ENCODE results near the gene TMEM236.

Gene TMEM236

DNA sequence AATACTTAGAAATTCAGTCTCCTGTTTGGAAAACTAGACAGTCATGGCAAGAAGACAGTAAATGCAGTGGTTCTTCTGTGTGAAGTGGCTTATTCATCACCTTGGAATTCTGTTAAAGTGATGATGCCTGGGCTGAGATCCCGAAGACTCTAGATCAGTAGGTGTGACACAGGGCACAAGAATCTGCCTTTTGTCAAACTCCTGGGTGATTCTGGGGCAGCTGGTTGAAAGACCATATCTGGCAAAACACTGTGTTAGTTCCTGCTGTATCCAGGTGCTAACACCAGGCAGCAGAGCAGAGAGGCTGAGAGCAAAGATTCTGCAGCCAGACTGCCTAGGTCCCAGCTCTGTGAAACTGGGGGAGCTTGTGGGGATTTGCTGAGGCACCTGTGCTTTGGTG is 83.7 kb downstream of the TMEM236 start:
- peak; percentile 61 to 83 for DNase-seq

DNA sequence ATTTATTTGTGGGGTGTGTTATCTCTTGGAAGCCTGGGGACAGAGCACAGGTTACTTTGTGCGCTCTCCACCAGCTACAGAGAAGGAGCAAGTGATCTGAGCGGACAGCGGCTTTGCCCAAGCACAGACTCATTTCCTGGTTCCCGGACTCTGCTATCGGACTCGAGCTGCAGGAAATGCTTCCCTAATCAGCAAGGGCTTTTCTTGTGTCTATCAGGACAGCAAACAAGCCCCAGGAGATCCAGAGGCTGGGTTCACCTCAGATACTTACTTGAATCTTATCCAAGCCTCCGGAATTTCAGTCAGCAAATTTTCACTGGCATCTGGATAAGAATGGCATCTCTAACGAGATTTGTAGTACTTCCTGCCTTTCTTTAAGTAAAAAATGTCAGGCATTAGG is 84.9 kb downstream of the TMEM236 start:
- DNase-seq = peak; percentile 12 to 42

DNA sequence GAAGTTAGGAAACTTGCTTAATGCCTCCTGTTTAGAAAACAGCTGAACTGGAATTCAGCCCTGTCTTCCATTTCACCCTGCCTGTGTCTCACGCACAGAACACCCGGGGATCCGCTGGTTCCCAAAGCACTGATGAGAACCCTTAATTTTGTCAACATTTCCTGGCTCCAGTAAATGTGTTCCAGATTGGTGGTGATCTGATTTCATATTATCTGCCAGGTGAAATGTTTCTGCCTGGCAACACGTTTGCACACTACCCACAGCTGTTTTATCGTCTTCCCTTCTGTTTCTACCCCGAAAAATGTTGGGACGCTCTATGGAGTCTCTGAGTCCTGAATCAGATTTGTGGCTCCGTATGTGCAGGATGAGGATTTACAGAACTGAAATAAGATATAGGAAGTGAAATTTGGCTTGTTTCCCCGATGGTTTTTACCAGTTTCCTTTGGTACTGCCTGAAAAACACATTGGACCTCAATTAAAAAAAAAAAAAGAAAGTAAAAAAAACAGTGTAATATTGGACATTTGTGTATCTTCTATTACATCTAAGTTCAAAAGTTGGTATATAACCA is 86.2 kb downstream of the TMEM236 start:
- DNase-seq = no peak

DNA sequence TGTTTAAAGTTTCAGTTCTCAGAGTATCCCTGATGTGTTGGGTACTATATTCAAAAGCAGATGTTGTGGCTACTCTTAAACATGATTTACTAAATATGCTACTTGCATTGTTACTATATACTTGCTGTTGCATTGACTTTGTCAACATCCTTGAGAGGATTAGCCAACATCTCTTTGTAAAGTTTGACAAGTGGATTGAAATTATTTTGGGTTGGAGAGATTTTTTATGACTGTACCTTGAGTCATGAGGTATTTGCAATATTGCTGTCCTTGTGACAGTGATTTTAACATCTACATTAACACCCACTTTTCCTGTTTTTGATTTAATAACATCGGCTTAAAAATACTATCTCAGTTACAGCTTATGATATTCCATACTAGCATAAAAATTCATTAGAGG is 89.0 kb downstream of the TMEM236 start:
- DNase-seq = peak in 1 of 2 experiments; percentile 10

DNA sequence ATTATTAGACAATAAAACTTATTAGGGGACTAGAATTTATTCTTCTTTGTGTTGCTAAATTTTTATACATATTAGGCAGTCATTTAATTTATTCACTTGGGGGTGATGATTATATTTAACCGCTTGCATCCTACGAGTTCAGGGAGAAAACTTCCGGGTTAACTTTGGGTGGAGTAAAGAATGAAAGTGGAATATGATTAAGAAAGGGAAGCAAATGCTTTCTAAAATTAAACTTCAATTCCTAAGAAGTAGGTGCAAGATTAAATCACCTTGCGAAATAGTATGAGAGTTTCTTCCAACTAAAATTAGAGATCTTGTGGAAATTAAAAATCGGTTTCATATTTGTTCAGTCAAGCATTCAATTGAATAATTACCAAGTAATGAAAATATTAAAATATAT is 90.6 kb downstream of the TMEM236 start:
- DNase-seq = no peak

DNA sequence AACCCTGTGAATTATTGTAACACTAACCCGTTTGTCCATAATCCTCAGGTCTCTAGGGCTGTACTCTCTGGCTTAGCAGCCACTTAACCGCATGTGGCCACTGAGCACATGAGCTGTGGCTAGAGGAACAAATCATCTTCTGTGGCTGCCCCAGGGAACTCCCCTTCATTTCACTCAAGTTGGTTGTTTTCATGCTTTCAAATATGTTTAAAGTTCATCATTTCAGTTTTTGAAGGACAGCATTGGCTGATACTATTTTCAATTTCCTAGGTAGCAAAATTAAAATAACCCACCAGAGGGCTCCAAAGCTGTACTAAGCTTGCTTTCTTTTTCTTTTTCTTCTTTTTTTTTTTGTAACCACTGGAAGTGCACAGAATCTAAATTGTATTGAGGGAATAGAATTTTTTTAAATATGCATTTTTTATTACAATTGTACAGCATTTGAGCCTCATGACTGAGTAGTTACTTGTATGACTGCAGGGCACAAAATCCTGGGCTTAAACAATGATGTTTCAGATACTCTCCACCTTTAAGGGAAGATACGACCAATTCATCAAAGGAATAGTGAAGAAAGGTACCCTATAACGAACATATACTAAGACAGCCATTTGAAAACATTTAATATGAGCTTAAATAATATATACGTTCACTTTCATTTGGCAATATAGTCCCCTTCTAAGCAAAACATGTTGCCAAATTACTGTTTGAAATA is 95.7 kb downstream of the TMEM236 start:
- DNase-seq = peak in 1 of 2 experiments; percentile 36

DNA sequence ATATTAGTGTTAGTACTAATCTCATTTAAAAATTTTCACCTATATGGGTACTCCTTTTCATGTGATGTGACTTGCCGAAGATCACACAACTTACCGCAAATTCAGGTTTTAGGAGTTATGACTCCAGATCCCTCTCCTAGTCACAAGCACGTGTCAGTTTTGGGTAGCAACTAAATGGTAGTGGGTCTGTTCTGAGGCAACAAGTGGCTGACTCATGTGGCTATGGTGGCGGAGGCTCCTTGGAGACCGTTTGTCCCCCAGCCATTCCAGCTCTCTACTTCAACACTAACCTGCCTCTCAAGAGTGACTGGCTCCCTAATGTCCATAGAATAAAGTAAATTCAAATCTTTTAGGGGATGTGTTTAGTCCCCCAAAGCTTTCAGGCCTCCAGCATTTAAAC is 96.6 kb downstream of the TMEM236 start:
- no peak for DNase-seq

Data from SW 1271 (cell line).